ENCODE measurements around the gene XKR7.

- TF ChIP-seq CTCF (IDR thresholded peaks at IDR 0.05 in 8 of 11, conservative IDR thresholded peaks at IDR 0.05 in 3 of 11) = no peak
- TF ChIP-seq POLR2A (IDR thresholded peaks at IDR 0.05) = no peak
These were observed 37.2 kb upstream of the XKR7 start for GRCh38 chr20:31930779-31931178.

Measured in spleen (tissue), 7 donors.